GM12801 (cell line): ENCODE data around the gene KIF1B.

ENCODE experiments used
- CTCF ChIP-seq: IDR thresholded peaks from one replicate; pipeline ENCODE4 v1.5.1; 2011; ENCODE audit warnings: control low read depth; ENCODE audit not compliant: insufficient read length; ENCODE audit errors: extremely low read depth

Gene KIF1B

DNA sequence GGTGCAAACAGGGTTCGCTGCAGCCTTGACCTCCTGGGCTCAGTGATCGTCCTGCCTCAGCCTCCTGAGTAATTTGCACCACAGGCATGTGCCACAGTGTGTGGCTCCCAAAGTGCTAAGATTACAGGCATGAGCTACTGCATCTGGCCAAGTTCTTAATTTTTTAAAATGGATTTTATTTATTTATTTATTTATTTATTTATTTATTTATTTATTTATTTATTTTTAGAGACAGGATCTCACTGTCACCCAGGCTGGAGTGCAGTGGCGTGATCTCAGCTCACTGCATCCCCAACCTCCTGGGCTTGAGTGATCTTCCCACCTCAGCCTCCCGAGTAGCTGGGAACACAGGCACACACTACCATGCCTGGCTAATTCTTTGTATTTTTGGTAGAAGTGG is 54.7 kb downstream of the KIF1B start:
- no peak for TF ChIP-seq CTCF

- no peak for TF ChIP-seq CTCF
Observed at GRCh38 chr1:10265900-10266299, 55.5 kb downstream of the KIF1B start.

DNA sequence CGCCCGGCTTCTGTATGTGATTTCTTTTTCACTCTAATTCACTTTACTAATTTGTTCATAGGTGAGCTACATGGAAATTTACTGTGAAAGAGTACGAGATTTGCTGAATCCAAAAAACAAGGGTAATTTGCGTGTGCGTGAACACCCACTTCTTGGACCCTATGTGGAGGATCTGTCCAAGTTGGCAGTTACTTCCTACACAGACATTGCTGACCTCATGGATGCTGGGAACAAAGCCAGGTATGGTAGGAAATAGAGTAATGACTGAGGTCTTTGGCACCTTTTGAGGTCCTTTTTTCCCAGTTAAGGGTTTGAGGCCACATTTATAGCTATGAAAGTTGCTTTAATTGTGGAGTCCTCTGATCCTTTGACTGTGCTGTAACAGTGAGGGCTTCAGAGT is 56.9 kb downstream of the KIF1B start:
- no peak for TF ChIP-seq CTCF

DNA sequence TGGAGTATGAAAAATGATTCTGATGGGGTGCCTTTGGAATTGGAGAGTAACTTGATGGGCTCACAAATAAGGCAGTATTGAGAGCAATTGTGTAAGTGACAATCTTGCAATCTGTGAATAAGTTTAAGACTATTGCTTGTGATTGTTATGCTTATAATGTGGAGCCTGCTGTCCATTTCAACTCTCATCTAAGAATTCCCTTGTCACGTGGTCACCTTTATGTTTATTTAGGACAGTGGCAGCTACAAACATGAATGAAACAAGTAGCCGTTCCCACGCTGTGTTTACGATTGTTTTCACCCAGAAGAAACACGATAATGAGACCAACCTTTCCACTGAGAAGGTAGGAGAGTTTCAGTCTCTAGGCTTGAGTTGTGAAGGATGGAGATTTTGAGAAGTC is 57.6 kb downstream of the KIF1B start:
- TF ChIP-seq CTCF, result no peak

GRCh38 chr1:10271090-10271489 is 60.7 kb downstream of the KIF1B start:
- TF ChIP-seq CTCF, result no peak

DNA sequence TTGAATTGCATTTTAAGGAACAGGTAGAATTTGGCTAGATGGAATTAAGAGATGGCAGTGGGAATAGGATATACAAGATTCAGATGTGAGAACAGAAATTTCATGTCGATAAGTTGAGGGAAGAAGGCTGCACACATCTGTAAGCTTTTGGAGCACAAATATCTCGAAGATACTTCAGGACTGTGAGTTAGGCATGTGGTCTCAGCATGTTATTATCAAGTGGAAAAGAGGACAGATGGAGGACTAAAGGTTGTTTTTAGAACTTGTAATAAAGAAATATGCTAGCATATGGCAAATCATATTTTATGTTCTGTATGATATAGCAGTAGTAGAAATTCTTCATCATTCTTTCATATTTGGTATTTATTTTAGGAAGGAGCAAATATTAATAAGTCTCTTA is 61.5 kb downstream of the KIF1B start:
- no peak for TF ChIP-seq CTCF

DNA sequence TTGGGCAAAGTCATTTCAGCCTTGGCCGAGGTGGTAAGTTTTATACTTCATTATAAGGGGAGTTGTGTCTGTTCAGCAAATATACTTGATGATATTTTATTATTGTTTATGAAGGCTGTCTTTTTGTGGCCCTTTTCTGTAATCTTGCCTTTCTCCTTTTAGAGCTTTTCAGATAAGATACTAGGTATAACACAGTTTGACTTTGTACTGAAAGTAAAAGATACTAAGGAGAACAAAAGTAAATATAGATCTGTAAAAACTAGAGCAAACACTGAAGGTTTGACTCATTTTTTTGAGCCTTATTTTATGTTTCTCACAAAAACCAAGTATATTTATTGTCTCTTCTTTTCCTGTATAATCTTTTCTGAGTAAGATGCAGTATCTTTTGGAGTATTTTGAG is 61.9 kb downstream of the KIF1B start:
- no peak for TF ChIP-seq CTCF

- no peak for TF ChIP-seq CTCF
Observed at GRCh38 chr1:10278880-10279279, 68.5 kb downstream of the KIF1B start.
